Mesenchymal stem cell (in vitro differentiated cells and primary cell): ENCODE data around the gene GAGE12F. TPM values are rescaled to one million over a fixed set of nuclear protein-coding genes. Genes with fewer than 3 reads are reported as not detected.
"Not testable (repeated sequence)": the region's sequence is repeated elsewhere in the genome, so short reads cannot be mapped to it uniquely, and the experiment has no call there.

Experiments used
- DNase-seq: peaks from one replicate; pipeline ENCODE4 v3.0.0-alpha.2; 2013
- H2AFZ ChIP-seq: one replicate; pipeline ENCODE4 v1.6.1; 2013; ENCODE audit warnings: low read depth, mild to moderate bottlenecking, control low read depth, inconsistent platforms, low read length, moderate library complexity
- H2AK5ac ChIP-seq: 2 replicates; pipeline ENCODE4 v1.6.1; 2013; ENCODE audit warnings: low read length, moderate library complexity, mild to moderate bottlenecking, inconsistent platforms; ENCODE audit not compliant: severe bottlenecking
- H2BK120ac ChIP-seq: one replicate; pipeline ENCODE4 v1.6.1; 2013; ENCODE audit warnings: low read depth, mild to moderate bottlenecking, inconsistent platforms, low read length, moderate library complexity
- H2BK12ac ChIP-seq, 2 experiments: one replicate each; pipeline ENCODE4 v1.6.1; 2013; ENCODE audit warnings: inconsistent platforms in 2 of 2, low read length in 2 of 2, mild to moderate bottlenecking in 2 of 2, moderate library complexity in 2 of 2, control low read depth in 1 of 2
- H2BK15ac ChIP-seq: one replicate; pipeline ENCODE4 v1.6.1; 2013; ENCODE audit warnings: mild to moderate bottlenecking, low read depth, inconsistent platforms; ENCODE audit not compliant: poor library complexity, severe bottlenecking
- H2BK5ac ChIP-seq: 2 replicates; pipeline ENCODE4 v1.6.1; 2013; ENCODE audit warnings: low read depth, mild to moderate bottlenecking, low read length, control low read depth, inconsistent platforms; ENCODE audit not compliant: poor library complexity, severe bottlenecking
- H3K14ac ChIP-seq, 2 experiments: one replicate each; pipeline ENCODE4 v1.6.1; 2013; ENCODE audit warnings: inconsistent platforms in 2 of 2, low read length in 2 of 2, control low read depth in 1 of 2, mild to moderate bottlenecking in 1 of 2, moderate library complexity in 1 of 2
- H3K18ac ChIP-seq, 2 experiments: one replicate each; pipeline ENCODE4 v1.6.1; 2013; ENCODE audit warnings: inconsistent platforms in 2 of 2, low read length in 2 of 2, control low read depth in 1 of 2, low read depth in 1 of 2, mild to moderate bottlenecking in 1 of 2
- H3K23ac ChIP-seq, 2 experiments: one replicate each; pipeline ENCODE4 v1.6.1; 2013; ENCODE audit warnings: inconsistent platforms in 2 of 2, low read length in 2 of 2, mild to moderate bottlenecking in 2 of 2, moderate library complexity in 2 of 2, control low read depth in 1 of 2
- H3K27ac ChIP-seq: 2 replicates; pipeline ENCODE4 v1.5.1; 2013; ENCODE audit warnings: mild to moderate bottlenecking, moderate library complexity, low read length, control low read depth, inconsistent platforms; ENCODE audit not compliant: poor library complexity, severe bottlenecking
- H3K27me3 ChIP-seq, 2 experiments: 2 replicates each; pipeline versions ENCODE4 v1.6.1 to v1.7.0; 2013; ENCODE audit warnings: low read length in 2 of 2, mild to moderate bottlenecking in 2 of 2, moderate library complexity in 2 of 2, control low read depth in 1 of 2, inconsistent platforms in 1 of 2; ENCODE audit not compliant: control insufficient read depth in 1 of 2, insufficient read depth in 1 of 2
- H3K36me3 ChIP-seq, 2 experiments: 2 replicates each; pipeline versions ENCODE4 v1.6.1 to v1.7.0; 2013; ENCODE audit warnings: low read length in 2 of 2, control low read depth in 1 of 2, inconsistent platforms in 1 of 2, low read depth in 1 of 2, mild to moderate bottlenecking in 1 of 2; ENCODE audit not compliant: insufficient read depth in 2 of 2, control insufficient read depth in 1 of 2
- H3K4ac ChIP-seq, 2 experiments: one replicate each; pipeline ENCODE4 v1.6.1; 2013; ENCODE audit warnings: inconsistent platforms in 2 of 2, low read length in 2 of 2, mild to moderate bottlenecking in 2 of 2, moderate library complexity in 2 of 2, control low read depth in 1 of 2, low read depth in 1 of 2
- H3K4me1 ChIP-seq: 2 replicates; pipeline ENCODE4 v1.6.1; 2013; ENCODE audit warnings: low read depth, low read length, control low read depth; ENCODE audit not compliant: control insufficient read depth, insufficient read depth
- H3K4me2 ChIP-seq: 2 replicates; pipeline ENCODE4 v1.6.1; 2013; ENCODE audit warnings: low read length, mild to moderate bottlenecking, inconsistent platforms; ENCODE audit not compliant: poor library complexity, severe bottlenecking
- H3K4me3 ChIP-seq, 2 experiments: 2 replicates each; pipeline versions ENCODE4 v1.5.1 to v1.7.0; 2013; ENCODE audit warnings: low read length in 2 of 2, mild to moderate bottlenecking in 2 of 2, control low read depth in 1 of 2, low read depth in 1 of 2; ENCODE audit not compliant: insufficient read depth in 1 of 2
- H3K79me1 ChIP-seq: replicated peaks from 2 replicates; pipeline ENCODE4 v1.6.1; 2013; ENCODE audit warnings: mild to moderate bottlenecking, control low read depth, low read length, inconsistent platforms; ENCODE audit not compliant: poor library complexity, severe bottlenecking
- H3K9ac ChIP-seq: 2 replicates; pipeline ENCODE4 v1.7.0; 2013; ENCODE audit warnings: mild to moderate bottlenecking, low read length, moderate library complexity
- H3K9me3 ChIP-seq: 2 replicates; pipeline ENCODE4 v1.7.0; 2013; ENCODE audit warnings: mild to moderate bottlenecking, low read length; ENCODE audit not compliant: control insufficient read depth
- H4K8ac ChIP-seq: one replicate; pipeline ENCODE4 v1.6.1; 2013; ENCODE audit warnings: inconsistent platforms, mild to moderate bottlenecking, low read length, moderate library complexity
- H4K91ac ChIP-seq: one replicate; pipeline ENCODE4 v1.6.1; 2013; ENCODE audit warnings: mild to moderate bottlenecking, low read length, inconsistent platforms
- WGBS: methylation state at CpG from one replicate; pipeline ENCODE4 v1.1.7; 2013; ENCODE audit warnings: mixed read lengths; 5-methylcytosine and 5-hydroxymethylcytosine counted together
- polyA plus RNA-seq, 2 experiments: library from polyadenylated mRNA; stranded (reverse); fragments of 200-250 nt; gene quantifications; one replicate each; pipeline ENCODE4 v1.2.3, GENCODE V29; 2013

Gene GAGE12F, protein sequence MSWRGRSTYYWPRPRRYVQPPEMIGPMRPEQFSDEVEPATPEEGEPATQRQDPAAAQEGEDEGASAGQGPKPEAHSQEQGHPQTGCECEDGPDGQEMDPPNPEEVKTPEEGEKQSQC
- polyA plus RNA-seq (2013, experiment 1 of 2) = not detected
- polyA plus RNA-seq (2013, experiment 2 of 2) = not detected

DNA sequence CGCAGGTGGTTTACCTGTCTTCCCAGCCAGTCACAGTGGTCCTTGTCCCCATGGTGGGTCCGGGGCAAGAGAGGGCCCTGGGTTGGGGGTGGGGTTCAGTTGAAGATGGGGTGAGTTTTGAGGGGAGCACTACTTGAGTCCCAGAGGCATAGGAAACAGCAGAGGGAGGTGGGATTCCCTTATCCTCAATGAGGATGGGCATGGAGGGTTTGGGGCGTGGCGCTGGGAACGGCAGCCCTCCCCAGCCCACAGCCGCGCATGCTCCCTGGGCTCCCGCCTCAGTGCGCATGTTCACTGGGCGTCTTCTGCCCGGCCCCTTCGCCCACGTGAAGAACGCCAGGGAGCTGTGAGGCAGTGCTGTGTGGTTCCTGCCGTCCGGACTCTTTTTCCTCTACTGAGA is at the start of gene GAGE12F:
Gene GAGE12F, plus strand, starts transcription at position 301 of the 400 bp plus-strand sequence. CDS start 1,155 bp downstream, outside the sequence.
- not testable (repeated sequence) for DNase-seq, H3K23ac ChIP-seq, H3K36me3 ChIP-seq, H4K8ac ChIP-seq, H2BK120ac ChIP-seq, H3K9ac ChIP-seq, H2AFZ ChIP-seq, H3K18ac ChIP-seq, H2BK12ac ChIP-seq, H2AK5ac ChIP-seq, H3K79me1 ChIP-seq, H3K9me3 ChIP-seq, H2BK5ac ChIP-seq, H3K4me2 ChIP-seq, H3K27me3 ChIP-seq, H2BK15ac ChIP-seq, H3K4me3 ChIP-seq, H3K4ac ChIP-seq, H4K91ac ChIP-seq, H3K27ac ChIP-seq, H3K14ac ChIP-seq, H3K4me1 ChIP-seq
- WGBS = no CpG with 5 or more reads among the region's 16 CpGs

DNA sequence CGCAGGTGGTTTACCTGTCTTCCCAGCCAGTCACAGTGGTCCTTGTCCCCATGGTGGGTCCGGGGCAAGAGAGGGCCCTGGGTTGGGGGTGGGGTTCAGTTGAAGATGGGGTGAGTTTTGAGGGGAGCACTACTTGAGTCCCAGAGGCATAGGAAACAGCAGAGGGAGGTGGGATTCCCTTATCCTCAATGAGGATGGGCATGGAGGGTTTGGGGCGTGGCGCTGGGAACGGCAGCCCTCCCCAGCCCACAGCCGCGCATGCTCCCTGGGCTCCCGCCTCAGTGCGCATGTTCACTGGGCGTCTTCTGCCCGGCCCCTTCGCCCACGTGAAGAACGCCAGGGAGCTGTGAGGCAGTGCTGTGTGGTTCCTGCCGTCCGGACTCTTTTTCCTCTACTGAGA is 28.8 kb upstream of the GAGE12F start, which contains the start of gene GAGE12C:
Gene GAGE12C, plus strand, starts transcription at position 301 of the 400 bp plus-strand sequence. CDS start 1,155 bp downstream, outside the sequence.
- not testable (repeated sequence) for H4K91ac ChIP-seq, H3K4me3 ChIP-seq, H3K14ac ChIP-seq, H3K9me3 ChIP-seq, H2BK120ac ChIP-seq, H2AK5ac ChIP-seq, H2BK15ac ChIP-seq, H3K23ac ChIP-seq, H3K4me2 ChIP-seq, H3K27me3 ChIP-seq, H3K79me1 ChIP-seq, H3K4me1 ChIP-seq, H3K9ac ChIP-seq, H2BK12ac ChIP-seq, DNase-seq, H2BK5ac ChIP-seq, H3K36me3 ChIP-seq, H4K8ac ChIP-seq, H2AFZ ChIP-seq, H3K4ac ChIP-seq, H3K27ac ChIP-seq, H3K18ac ChIP-seq
- no CpG with 5 or more reads among the region's 16 CpGs for WGBS

DNA sequence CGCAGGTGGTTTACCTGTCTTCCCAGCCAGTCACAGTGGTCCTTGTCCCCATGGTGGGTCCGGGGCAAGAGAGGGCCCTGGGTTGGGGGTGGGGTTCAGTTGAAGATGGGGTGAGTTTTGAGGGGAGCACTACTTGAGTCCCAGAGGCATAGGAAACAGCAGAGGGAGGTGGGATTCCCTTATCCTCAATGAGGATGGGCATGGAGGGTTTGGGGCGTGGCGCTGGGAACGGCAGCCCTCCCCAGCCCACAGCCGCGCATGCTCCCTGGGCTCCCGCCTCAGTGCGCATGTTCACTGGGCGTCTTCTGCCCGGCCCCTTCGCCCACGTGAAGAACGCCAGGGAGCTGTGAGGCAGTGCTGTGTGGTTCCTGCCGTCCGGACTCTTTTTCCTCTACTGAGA is 19.2 kb upstream of the GAGE12F start, which contains the start of gene GAGE12D:
Gene GAGE12D, plus strand, starts transcription at position 301 of the 400 bp plus-strand sequence. CDS start 1,155 bp downstream, outside the sequence.
- not testable (repeated sequence) for H2AFZ ChIP-seq, H2BK12ac ChIP-seq, H2AK5ac ChIP-seq, DNase-seq, H3K4me2 ChIP-seq, H3K36me3 ChIP-seq, H2BK15ac ChIP-seq, H3K4ac ChIP-seq, H3K18ac ChIP-seq, H3K4me3 ChIP-seq, H3K27ac ChIP-seq, H3K23ac ChIP-seq, H3K9ac ChIP-seq, H4K8ac ChIP-seq, H3K79me1 ChIP-seq, H3K14ac ChIP-seq, H3K9me3 ChIP-seq, H3K4me1 ChIP-seq, H2BK5ac ChIP-seq, H2BK120ac ChIP-seq, H4K91ac ChIP-seq, H3K27me3 ChIP-seq
- WGBS = no CpG with 5 or more reads among the region's 16 CpGs

DNA sequence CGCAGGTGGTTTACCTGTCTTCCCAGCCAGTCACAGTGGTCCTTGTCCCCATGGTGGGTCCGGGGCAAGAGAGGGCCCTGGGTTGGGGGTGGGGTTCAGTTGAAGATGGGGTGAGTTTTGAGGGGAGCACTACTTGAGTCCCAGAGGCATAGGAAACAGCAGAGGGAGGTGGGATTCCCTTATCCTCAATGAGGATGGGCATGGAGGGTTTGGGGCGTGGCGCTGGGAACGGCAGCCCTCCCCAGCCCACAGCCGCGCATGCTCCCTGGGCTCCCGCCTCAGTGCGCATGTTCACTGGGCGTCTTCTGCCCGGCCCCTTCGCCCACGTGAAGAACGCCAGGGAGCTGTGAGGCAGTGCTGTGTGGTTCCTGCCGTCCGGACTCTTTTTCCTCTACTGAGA is 9.7 kb upstream of the GAGE12F start, which contains the start of gene GAGE12E:
Gene GAGE12E, plus strand, starts transcription at position 301 of the 400 bp plus-strand sequence. CDS start 1,155 bp downstream, outside the sequence.
- H3K27ac ChIP-seq, H2BK5ac ChIP-seq, H3K9ac ChIP-seq, H2AK5ac ChIP-seq, H2BK120ac ChIP-seq, H3K4me1 ChIP-seq, H2BK15ac ChIP-seq, DNase-seq, H3K23ac ChIP-seq, H3K4ac ChIP-seq, H3K79me1 ChIP-seq, H3K18ac ChIP-seq, H2BK12ac ChIP-seq, H2AFZ ChIP-seq, H3K36me3 ChIP-seq, H4K8ac ChIP-seq, H3K4me2 ChIP-seq, H4K91ac ChIP-seq, H3K27me3 ChIP-seq, H3K9me3 ChIP-seq, H3K4me3 ChIP-seq, H3K14ac ChIP-seq: not testable (repeated sequence)
- WGBS = no CpG with 5 or more reads among the region's 16 CpGs
